ENCODE measurements around the gene ANKRD50. TPM values are rescaled to one million over a fixed set of nuclear protein-coding genes. Genes with fewer than 3 reads are reported as not detected.
A peak's percentile ranks its signal among the peaks of the same experiment; 100 is the strongest.

Gene ANKRD50
- total RNA-seq, 2 donors from 2014 or later: 21.1 to 23.1 TPM

GRCh38 chr4:124710911-124711310, 1.6 kb downstream of the ANKRD50 start:
- Histone ChIP-seq H3K4me1 (ENCODE audit: control insufficient read depth, insufficient read depth, low read length) (no peaks in the 10 kb centered on the region), H3K9me3 (ENCODE audit: control insufficient read depth, low read length) (no peaks in the 10 kb centered on the region), H3K9ac (ENCODE audit: extremely low read depth, low read length, poor library complexity, severe bottlenecking) (peak overlapping the region; percentile 61), H3K27me3 (ENCODE audit: control insufficient read depth, insufficient read depth, low read length, poor library complexity, severe bottlenecking) (no peaks in the 10 kb centered on the region), H3K4me3 (ENCODE audit: low read length) (peak overlapping the region; percentile 92), H3K27ac (ENCODE audit: low read depth, low read length) (no peak overlapping the region), H3K36me3 (ENCODE audit: control insufficient read depth, insufficient read depth, low read length) (peaks cover 33% of the 10 kb centered on the region)
- no peaks in the 10 kb centered on the region for H3K27me3 Mint-ChIP-seq (ENCODE audit: insufficient read depth)
- H3K9me3 Mint-ChIP-seq: no peaks in the 10 kb centered on the region
- peaks cover 25% of the 10 kb centered on the region for H3K4me1 Mint-ChIP-seq
- TF ChIP-seq CTCF (conservative IDR thresholded peaks at IDR 0.05): no peak
- WGBS, 2 experiments (ENCODE audit: insufficient coverage in 1 of 2, insufficient read length in 1 of 2): 65 to 75% methylated on average over 5 of the region's 5 CpGs
- H3K27ac Mint-ChIP-seq: no peak overlapping the region
- peaks cover 18% of the 10 kb centered on the region for H3K36me3 Mint-ChIP-seq (ENCODE audit: low read depth)
- no peak overlapping the region for H3K4me3 Mint-ChIP-seq
- no peak for DNase-seq

GRCh38 chr4:124710015-124710741, 2.4 kb downstream of the ANKRD50 start:
- Mint-ChIP-seq H3K27ac (peak overlapping the region; percentile 39), H3K27me3 (ENCODE audit: insufficient read depth) (no peaks in the 10 kb centered on the region), H3K4me1 (peaks cover 30% of the 10 kb centered on the region), H3K36me3 (ENCODE audit: low read depth) (peaks cover 23% of the 10 kb centered on the region), H3K4me3 (no peak overlapping the region), H3K9me3 (no peaks in the 10 kb centered on the region)
- H3K27ac ChIP-seq (ENCODE audit: low read depth, low read length): no peak overlapping the region
- no peaks in the 10 kb centered on the region for H3K9me3 ChIP-seq (ENCODE audit: control insufficient read depth, low read length)
- peaks cover 39% of the 10 kb centered on the region for H3K36me3 ChIP-seq (ENCODE audit: control insufficient read depth, insufficient read depth, low read length)
- H3K27me3 ChIP-seq (ENCODE audit: control insufficient read depth, insufficient read depth, low read length, poor library complexity, severe bottlenecking): no peaks in the 10 kb centered on the region
- no peaks in the 10 kb centered on the region for H3K4me1 ChIP-seq (ENCODE audit: control insufficient read depth, insufficient read depth, low read length)
- no peak for TF ChIP-seq CTCF (conservative IDR thresholded peaks at IDR 0.05)
- WGBS, 2 experiments (ENCODE audit: insufficient coverage in 1 of 2, insufficient read length in 1 of 2): 75 to 84% methylated on average over 4 to 6 of the region's 7 CpGs
- H3K4me3 ChIP-seq (ENCODE audit: low read length): peak overlapping the region; percentile 92
- H3K9ac ChIP-seq (ENCODE audit: extremely low read depth, low read length, poor library complexity, severe bottlenecking): peak overlapping the region; percentile 61
- DNase-seq: peak; percentile 51

GRCh38 chr4:124708517-124709300, 3.8 kb downstream of the ANKRD50 start:
- no peaks in the 10 kb centered on the region for H3K9me3 Mint-ChIP-seq
- H3K27me3 Mint-ChIP-seq (ENCODE audit: insufficient read depth): no peaks in the 10 kb centered on the region
- H3K27me3 ChIP-seq (ENCODE audit: control insufficient read depth, insufficient read depth, low read length, poor library complexity, severe bottlenecking): no peaks in the 10 kb centered on the region
- no peak overlapping the region for H3K27ac ChIP-seq (ENCODE audit: low read depth, low read length)
- peaks cover 50% of the 10 kb centered on the region for H3K36me3 ChIP-seq (ENCODE audit: control insufficient read depth, insufficient read depth, low read length)
- peaks cover 34% of the 10 kb centered on the region for H3K4me1 Mint-ChIP-seq
- H3K36me3 Mint-ChIP-seq (ENCODE audit: low read depth): peaks cover 34% of the 10 kb centered on the region
- TF ChIP-seq CTCF (conservative IDR thresholded peaks at IDR 0.05): no peak
- H3K4me3 ChIP-seq (ENCODE audit: low read length): peak overlapping the region; percentile 92
- no peak for DNase-seq
- H3K9ac ChIP-seq (ENCODE audit: extremely low read depth, low read length, poor library complexity, severe bottlenecking): peak overlapping the region; percentile 22
- no peaks in the 10 kb centered on the region for H3K4me1 ChIP-seq (ENCODE audit: control insufficient read depth, insufficient read depth, low read length)
- no peak overlapping the region for H3K27ac Mint-ChIP-seq
- H3K4me3 Mint-ChIP-seq: no peak overlapping the region
- no peaks in the 10 kb centered on the region for H3K9me3 ChIP-seq (ENCODE audit: control insufficient read depth, low read length)
- WGBS, 2 experiments (ENCODE audit: insufficient coverage in 1 of 2, insufficient read length in 1 of 2): 95% methylated on average over 1 of the region's 1 CpG; no CpG with 5 or more reads in 1 of the 2 experiments

Measured in endodermal cell (in vitro differentiated cells).